ENCODE results near the gene EXOC7.

DNA sequence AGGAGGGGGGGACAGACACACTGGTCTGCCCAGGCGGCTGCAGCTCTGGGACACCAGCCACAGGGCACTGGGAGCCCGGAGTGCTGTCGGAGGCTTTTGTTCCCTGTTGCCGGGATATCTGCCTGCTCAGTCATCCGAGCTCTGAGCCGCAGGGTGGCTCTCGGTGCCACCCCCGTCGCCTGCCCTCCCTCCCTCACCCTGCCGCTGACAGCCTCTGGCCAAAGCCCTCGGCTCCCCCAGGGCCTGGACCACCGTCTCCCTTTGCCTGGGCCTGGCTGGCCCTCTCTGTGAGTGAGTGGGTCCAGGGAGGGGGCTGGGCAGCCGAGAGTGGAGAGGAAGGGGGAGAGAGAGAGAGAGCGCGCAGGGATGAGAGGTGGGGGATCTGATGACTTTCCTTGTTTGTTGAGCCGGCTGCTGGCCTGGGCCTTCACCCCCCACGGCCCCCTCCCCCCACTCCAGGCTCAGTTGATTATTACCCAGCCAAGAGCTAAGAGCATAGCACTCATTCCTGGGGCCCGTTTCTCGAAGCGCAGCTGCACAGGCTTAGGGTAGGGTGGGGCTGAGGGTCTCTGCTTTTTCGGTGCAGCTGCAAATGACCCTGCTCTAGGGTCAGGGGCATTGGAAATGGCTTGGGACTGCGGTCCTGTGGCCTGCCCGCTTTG lies 34.8 kb upstream of the EXOC7 start:
- TF ChIP-seq, protein P1, sequence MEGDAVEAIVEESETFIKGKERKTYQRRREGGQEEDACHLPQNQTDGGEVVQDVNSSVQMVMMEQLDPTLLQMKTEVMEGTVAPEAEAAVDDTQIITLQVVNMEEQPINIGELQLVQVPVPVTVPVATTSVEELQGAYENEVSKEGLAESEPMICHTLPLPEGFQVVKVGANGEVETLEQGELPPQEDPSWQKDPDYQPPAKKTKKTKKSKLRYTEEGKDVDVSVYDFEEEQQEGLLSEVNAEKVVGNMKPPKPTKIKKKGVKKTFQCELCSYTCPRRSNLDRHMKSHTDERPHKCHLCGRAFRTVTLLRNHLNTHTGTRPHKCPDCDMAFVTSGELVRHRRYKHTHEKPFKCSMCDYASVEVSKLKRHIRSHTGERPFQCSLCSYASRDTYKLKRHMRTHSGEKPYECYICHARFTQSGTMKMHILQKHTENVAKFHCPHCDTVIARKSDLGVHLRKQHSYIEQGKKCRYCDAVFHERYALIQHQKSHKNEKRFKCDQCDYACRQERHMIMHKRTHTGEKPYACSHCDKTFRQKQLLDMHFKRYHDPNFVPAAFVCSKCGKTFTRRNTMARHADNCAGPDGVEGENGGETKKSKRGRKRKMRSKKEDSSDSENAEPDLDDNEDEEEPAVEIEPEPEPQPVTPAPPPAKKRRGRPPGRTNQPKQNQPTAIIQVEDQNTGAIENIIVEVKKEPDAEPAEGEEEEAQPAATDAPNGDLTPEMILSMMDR (conservative IDR thresholded peaks at IDR 0.05 in 1 of 2, IDR thresholded peaks at IDR 0.05 in 1 of 2; ENCODE audit: extremely low read depth in 1 of 2, insufficient read depth in 1 of 2, low read depth in 1 of 2, low read length in 2 of 2) = no peak
- no peak for TF ChIP-seq EZH2 (IDR thresholded peaks at IDR 0.05; ENCODE audit: borderline replicate concordance, low read length)
